SK-N-SH treated with all-trans-retinoic acid at 6 μM for 48 hours (cell line): ENCODE data around the gene HS3ST5.

Experiments used
- ATAC-seq: fragments of 200-7000 bp; cut with Tn5 transposase; 3 replicates; pipeline ENCODE4 v1.9.1; 2020; ENCODE audit warnings: mild to moderate bottlenecking, moderate library complexity
- ARNTL ChIP-seq: fragments of 450-650 bp; formaldehyde crosslinking; IDR thresholded peaks from 2 replicates; pipeline ENCODE4 v1.5.0; 2020; ENCODE audit warnings: low read depth, mild to moderate bottlenecking, moderate library complexity, borderline replicate concordance
- BACH2 ChIP-seq: fragments of 250-450 bp; sonication (Bioruptor Pico); IDR thresholded peaks from 2 replicates; pipeline ENCODE4 v1.9.0; 2021; ENCODE audit warnings: mild to moderate bottlenecking, borderline replicate concordance
- CSDC2 ChIP-seq: fragments of 250-450 bp; sonication (Bioruptor Pico); IDR thresholded peaks from 2 replicates; pipeline ENCODE4 v1.5.0; 2020; ENCODE audit warnings: mild to moderate bottlenecking, moderate library complexity
- ESRRG ChIP-seq: fragments of 250-450 bp; sonication (Bioruptor Pico); IDR thresholded peaks from 2 replicates; pipeline ENCODE4 v1.6.1; 2021; ENCODE audit warnings: mild to moderate bottlenecking
- GLIS3 ChIP-seq: fragments of 250-450 bp; sonication (Bioruptor Pico); IDR thresholded peaks from 2 replicates; pipeline ENCODE4 v1.5.0; 2020; ENCODE audit warnings: mild to moderate bottlenecking, moderate library complexity
- ISL1 ChIP-seq: fragments of 250-450 bp; sonication (Bioruptor Pico); IDR thresholded peaks from 2 replicates; pipeline ENCODE4 v2.1.2; 2022; ENCODE audit warnings: mild to moderate bottlenecking, moderate library complexity
- OSR1 ChIP-seq: fragments of 250-450 bp; sonication (Bioruptor Pico); IDR thresholded peaks from 2 replicates; pipeline ENCODE4 v1.8.0; 2022; ENCODE audit warnings: moderate library complexity, mild to moderate bottlenecking, inconsistent platforms
- PPARA ChIP-seq: fragments of 250-450 bp; sonication (Bioruptor Pico); IDR thresholded peaks from 2 replicates; pipeline ENCODE4 v1.5.0; 2020; ENCODE audit warnings: mild to moderate bottlenecking, borderline replicate concordance
- RARB ChIP-seq: fragments of 250-450 bp; sonication (Bioruptor Pico); IDR thresholded peaks from 2 replicates; pipeline ENCODE4 v1.8.0; 2021; ENCODE audit warnings: mild to moderate bottlenecking, moderate library complexity
- SNAI2 ChIP-seq: fragments of 250-450 bp; sonication (Bioruptor Pico); IDR thresholded peaks from 2 replicates; pipeline ENCODE4 v1.5.0; 2020; ENCODE audit warnings: mild to moderate bottlenecking, moderate library complexity
- TCF4 ChIP-seq: fragments of 250-450 bp; sonication (Bioruptor Pico); IDR thresholded peaks from 2 replicates; pipeline ENCODE4 v1.8.0; 2021; ENCODE audit warnings: mild to moderate bottlenecking, moderate library complexity, borderline replicate concordance
- TOX ChIP-seq: fragments of 250-450 bp; sonication (Bioruptor Pico); IDR thresholded peaks from 2 replicates; pipeline ENCODE4 v1.8.0; 2021; ENCODE audit warnings: mild to moderate bottlenecking, moderate library complexity, borderline replicate concordance
- ZC3H10 ChIP-seq: fragments of 250-450 bp; sonication (Bioruptor Pico); IDR thresholded peaks from 2 replicates; pipeline ENCODE4 v1.5.1; 2021; ENCODE audit warnings: mild to moderate bottlenecking, moderate library complexity
- ZFP3 ChIP-seq: fragments of 250-450 bp; sonication (Bioruptor Pico); IDR thresholded peaks from 2 replicates; pipeline ENCODE4 v1.5.0; 2020; ENCODE audit warnings: mild to moderate bottlenecking, moderate library complexity
- ZFP30 ChIP-seq: fragments of 450-650 bp; formaldehyde crosslinking; IDR thresholded peaks from 2 replicates; pipeline ENCODE4 v1.5.0; 2022; ENCODE audit warnings: mild to moderate bottlenecking, moderate library complexity
- ZNF70 ChIP-seq: fragments of 450-650 bp; formaldehyde crosslinking; IDR thresholded peaks from 2 replicates; pipeline ENCODE4 v1.5.0; 2020; ENCODE audit warnings: mild to moderate bottlenecking, moderate library complexity
- ZNF8 ChIP-seq: fragments of 450-650 bp; formaldehyde crosslinking; IDR thresholded peaks from 2 replicates; pipeline ENCODE4 v1.5.0; 2020; ENCODE audit warnings: mild to moderate bottlenecking, moderate library complexity
- TF ChIP-seq, protein P1 (sequence below): fragments of 250-450 bp; sonication (Bioruptor Pico); IDR thresholded peaks from 2 replicates; pipeline ENCODE4 v1.5.1; 2020; ENCODE audit warnings: low read depth, mild to moderate bottlenecking, moderate library complexity
- TF ChIP-seq, protein P2 (sequence below): fragments of 250-450 bp; sonication (Bioruptor Pico); IDR thresholded peaks from 2 replicates; pipeline ENCODE4 v1.8.0; 2021; ENCODE audit warnings: low read depth, mild to moderate bottlenecking, moderate library complexity, borderline replicate concordance
- TF ChIP-seq, protein P3 (sequence below): fragments of 250-450 bp; sonication (Bioruptor Pico); IDR thresholded peaks from 2 replicates; pipeline ENCODE4 v1.5.1; 2021; ENCODE audit warnings: mild to moderate bottlenecking, moderate library complexity
- TF ChIP-seq, protein P4 (sequence below): fragments of 250-450 bp; sonication (Bioruptor Pico); IDR thresholded peaks from 2 replicates; pipeline ENCODE4 v1.8.0; 2020; ENCODE audit warnings: mild to moderate bottlenecking, moderate library complexity, borderline replicate concordance
- TF ChIP-seq, protein P5 (sequence below): fragments of 250-450 bp; sonication (Bioruptor Pico); IDR thresholded peaks from 2 replicates; pipeline ENCODE4 v1.5.0; 2020; ENCODE audit warnings: mild to moderate bottlenecking, moderate library complexity

The HS3ST5 gene

DNA sequence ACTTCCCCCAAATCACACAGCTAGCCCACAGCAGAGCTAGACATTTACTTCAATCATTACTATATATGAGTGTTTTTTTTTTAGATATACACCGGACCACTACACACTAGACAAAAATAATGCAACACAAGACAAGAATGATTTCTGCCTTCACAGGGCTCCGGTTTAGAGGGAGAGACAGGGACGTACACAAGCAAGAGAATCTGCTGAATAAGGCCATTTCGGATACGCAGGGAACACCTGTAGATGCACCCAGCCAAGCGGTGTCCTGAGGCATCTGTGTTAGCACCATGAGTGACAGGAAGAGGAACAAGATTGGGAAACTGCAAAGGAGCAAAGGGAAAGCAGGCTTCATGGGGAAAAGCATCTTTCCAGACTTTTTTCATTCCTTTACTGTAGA is 45.7 kb downstream of the HS3ST5 start:
- TF ChIP-seq ARNTL (CRISPR knock-in tag) (no peak), ZFP3 (CRISPR knock-in tag) (no peak), ZC3H10 (no peak), ZNF8 (CRISPR knock-in tag) (no peak), BACH2 (CRISPR knock-in tag) (no peak), TOX (CRISPR knock-in tag) (no peak), TCF4 (CRISPR knock-in tag) (no peak), SNAI2 (CRISPR knock-in tag) (no peak)
- TF ChIP-seq, protein P1, sequence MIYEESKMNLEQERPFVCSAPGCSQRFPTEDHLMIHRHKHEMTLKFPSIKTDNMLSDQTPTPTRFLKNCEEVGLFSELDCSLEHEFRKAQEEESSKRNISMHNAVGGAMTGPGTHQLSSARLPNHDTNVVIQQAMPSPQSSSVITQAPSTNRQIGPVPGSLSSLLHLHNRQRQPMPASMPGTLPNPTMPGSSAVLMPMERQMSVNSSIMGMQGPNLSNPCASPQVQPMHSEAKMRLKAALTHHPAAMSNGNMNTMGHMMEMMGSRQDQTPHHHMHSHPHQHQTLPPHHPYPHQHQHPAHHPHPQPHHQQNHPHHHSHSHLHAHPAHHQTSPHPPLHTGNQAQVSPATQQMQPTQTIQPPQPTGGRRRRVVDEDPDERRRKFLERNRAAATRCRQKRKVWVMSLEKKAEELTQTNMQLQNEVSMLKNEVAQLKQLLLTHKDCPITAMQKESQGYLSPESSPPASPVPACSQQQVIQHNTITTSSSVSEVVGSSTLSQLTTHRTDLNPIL (CRISPR knock-in tag) = no peak
- TF ChIP-seq, all 23 proteins: peak for 0
- ATAC-seq = no peak

DNA sequence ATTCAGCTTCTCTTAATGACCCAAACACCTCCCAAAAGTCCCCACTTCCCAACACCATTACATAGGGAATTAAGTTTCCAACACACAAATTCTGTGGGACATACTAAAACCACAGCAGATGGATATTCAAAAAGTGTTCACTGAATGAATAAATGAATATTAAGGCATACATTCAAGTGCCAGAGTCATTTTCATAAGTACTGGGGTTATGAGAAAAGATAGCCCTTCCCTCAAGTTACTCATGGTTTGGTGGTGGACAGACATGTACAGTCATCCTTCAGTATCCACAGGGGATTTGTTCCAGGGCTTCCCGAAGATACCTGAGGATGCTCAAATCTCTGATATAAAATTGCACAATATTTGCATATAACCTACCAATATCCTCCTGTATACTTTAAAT is 50.4 kb downstream of the HS3ST5 start:
- TF ChIP-seq PPARA (no peak), RARB (CRISPR knock-in tag) (no peak), OSR1 (CRISPR knock-in tag) (no peak), TOX (CRISPR knock-in tag) (no peak), ZFP3 (CRISPR knock-in tag) (no peak), ESRRG (CRISPR knock-in tag) (no peak), CSDC2 (no peak), TCF4 (CRISPR knock-in tag) (no peak)
- ATAC-seq = no peak

DNA sequence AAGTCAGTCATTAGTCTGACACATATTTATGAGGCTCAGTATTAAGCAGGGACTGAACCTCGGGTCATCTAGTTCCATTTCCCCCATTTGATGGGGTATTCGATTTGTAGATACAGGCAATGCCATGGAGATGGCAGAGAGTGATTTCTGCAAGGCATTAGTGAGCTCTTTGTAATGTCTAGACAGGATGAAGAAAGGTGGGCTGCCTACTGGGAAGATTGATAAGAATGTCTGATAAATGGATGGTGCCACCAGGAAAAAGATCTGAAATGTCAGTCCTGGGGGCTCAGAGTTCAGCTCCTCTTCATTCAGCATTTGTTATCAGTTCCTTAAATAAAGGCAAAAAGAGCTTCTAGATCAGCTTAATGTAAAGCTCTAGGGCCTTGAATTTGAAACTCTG is 51.4 kb downstream of the HS3ST5 start:
- no peak for TF ChIP-seq BACH2 (CRISPR knock-in tag)
- no peak for TF ChIP-seq ZFP3 (CRISPR knock-in tag)
- no peak for TF ChIP-seq ZFP30 (CRISPR knock-in tag)
- TF ChIP-seq, protein P2, sequence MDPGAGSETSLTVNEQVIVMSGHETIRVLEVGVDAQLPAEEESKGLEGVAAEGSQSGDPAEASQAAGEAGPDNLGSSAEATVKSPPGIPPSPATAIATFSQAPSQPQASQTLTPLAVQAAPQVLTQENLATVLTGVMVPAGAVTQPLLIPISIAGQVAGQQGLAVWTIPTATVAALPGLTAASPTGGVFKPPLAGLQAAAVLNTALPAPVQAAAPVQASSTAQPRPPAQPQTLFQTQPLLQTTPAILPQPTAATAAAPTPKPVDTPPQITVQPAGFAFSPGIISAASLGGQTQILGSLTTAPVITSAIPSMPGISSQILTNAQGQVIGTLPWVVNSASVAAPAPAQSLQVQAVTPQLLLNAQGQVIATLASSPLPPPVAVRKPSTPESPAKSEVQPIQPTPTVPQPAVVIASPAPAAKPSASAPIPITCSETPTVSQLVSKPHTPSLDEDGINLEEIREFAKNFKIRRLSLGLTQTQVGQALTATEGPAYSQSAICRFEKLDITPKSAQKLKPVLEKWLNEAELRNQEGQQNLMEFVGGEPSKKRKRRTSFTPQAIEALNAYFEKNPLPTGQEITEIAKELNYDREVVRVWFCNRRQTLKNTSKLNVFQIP = no peak
- TF ChIP-seq PPARA = no peak
- TF ChIP-seq ZNF8 (CRISPR knock-in tag) = no peak
- TF ChIP-seq ZC3H10 = no peak
- TF ChIP-seq, protein P1 (CRISPR knock-in tag) = no peak
- no peak for TF ChIP-seq ESRRG (CRISPR knock-in tag)
- no peak for TF ChIP-seq TOX (CRISPR knock-in tag)
- TF ChIP-seq GLIS3 (CRISPR knock-in tag) = no peak
- TF ChIP-seq CSDC2 = no peak
- TF ChIP-seq, all 23 proteins: peak for 0
- no peak for ATAC-seq

DNA sequence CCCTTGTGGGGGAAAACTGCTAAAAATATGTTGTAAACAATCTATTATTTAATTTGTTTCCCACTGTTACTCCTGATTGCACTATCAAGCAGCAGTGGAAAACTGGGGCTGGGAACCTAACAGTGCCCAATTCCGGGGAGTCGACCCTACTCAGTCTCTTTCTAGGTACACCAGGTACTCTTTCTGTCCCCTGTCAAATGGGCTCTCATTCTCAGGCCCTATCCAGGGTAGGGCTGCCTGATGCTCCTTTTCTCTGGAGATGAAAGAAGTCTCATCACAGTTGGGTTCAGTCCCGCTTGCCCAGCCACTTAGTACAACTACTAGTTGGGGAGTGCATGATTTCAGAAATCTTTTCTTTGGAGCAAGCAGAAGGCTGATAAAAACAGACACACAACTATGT is 52.0 kb downstream of the HS3ST5 start:
- no peak for TF ChIP-seq ZNF70 (CRISPR knock-in tag)
- TF ChIP-seq, protein P3, sequence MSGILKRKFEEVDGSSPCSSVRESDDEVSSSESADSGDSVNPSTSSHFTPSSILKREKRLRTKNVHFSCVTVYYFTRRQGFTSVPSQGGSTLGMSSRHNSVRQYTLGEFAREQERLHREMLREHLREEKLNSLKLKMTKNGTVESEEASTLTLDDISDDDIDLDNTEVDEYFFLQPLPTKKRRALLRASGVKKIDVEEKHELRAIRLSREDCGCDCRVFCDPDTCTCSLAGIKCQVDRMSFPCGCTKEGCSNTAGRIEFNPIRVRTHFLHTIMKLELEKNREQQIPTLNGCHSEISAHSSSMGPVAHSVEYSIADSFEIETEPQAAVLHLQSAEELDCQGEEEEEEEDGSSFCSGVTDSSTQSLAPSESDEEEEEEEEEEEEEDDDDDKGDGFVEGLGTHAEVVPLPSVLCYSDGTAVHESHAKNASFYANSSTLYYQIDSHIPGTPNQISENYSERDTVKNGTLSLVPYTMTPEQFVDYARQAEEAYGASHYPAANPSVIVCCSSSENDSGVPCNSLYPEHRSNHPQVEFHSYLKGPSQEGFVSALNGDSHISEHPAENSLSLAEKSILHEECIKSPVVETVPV (CRISPR knock-in tag) = no peak
- no peak for TF ChIP-seq PPARA
- no peak for TF ChIP-seq SNAI2 (CRISPR knock-in tag)
- no peak for TF ChIP-seq TOX (CRISPR knock-in tag)
- no peak for TF ChIP-seq ISL1 (CRISPR knock-in tag)
- TF ChIP-seq BACH2 (CRISPR knock-in tag) = no peak
- TF ChIP-seq, protein P2 = no peak
- TF ChIP-seq, protein P4, sequence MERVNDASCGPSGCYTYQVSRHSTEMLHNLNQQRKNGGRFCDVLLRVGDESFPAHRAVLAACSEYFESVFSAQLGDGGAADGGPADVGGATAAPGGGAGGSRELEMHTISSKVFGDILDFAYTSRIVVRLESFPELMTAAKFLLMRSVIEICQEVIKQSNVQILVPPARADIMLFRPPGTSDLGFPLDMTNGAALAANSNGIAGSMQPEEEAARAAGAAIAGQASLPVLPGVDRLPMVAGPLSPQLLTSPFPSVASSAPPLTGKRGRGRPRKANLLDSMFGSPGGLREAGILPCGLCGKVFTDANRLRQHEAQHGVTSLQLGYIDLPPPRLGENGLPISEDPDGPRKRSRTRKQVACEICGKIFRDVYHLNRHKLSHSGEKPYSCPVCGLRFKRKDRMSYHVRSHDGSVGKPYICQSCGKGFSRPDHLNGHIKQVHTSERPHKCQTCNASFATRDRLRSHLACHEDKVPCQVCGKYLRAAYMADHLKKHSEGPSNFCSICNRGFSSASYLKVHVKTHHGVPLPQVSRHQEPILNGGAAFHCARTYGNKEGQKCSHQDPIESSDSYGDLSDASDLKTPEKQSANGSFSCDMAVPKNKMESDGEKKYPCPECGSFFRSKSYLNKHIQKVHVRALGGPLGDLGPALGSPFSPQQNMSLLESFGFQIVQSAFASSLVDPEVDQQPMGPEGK = no peak
- TF ChIP-seq CSDC2 = no peak
- no peak for TF ChIP-seq TCF4 (CRISPR knock-in tag)
- TF ChIP-seq, protein P5, sequence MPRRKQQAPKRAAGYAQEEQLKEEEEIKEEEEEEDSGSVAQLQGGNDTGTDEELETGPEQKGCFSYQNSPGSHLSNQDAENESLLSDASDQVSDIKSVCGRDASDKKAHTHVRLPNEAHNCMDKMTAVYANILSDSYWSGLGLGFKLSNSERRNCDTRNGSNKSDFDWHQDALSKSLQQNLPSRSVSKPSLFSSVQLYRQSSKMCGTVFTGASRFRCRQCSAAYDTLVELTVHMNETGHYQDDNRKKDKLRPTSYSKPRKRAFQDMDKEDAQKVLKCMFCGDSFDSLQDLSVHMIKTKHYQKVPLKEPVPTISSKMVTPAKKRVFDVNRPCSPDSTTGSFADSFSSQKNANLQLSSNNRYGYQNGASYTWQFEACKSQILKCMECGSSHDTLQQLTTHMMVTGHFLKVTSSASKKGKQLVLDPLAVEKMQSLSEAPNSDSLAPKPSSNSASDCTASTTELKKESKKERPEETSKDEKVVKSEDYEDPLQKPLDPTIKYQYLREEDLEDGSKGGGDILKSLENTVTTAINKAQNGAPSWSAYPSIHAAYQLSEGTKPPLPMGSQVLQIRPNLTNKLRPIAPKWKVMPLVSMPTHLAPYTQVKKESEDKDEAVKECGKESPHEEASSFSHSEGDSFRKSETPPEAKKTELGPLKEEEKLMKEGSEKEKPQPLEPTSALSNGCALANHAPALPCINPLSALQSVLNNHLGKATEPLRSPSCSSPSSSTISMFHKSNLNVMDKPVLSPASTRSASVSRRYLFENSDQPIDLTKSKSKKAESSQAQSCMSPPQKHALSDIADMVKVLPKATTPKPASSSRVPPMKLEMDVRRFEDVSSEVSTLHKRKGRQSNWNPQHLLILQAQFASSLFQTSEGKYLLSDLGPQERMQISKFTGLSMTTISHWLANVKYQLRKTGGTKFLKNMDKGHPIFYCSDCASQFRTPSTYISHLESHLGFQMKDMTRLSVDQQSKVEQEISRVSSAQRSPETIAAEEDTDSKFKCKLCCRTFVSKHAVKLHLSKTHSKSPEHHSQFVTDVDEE (CRISPR knock-in tag) = no peak
- TF ChIP-seq ZFP30 (CRISPR knock-in tag) = no peak
- TF ChIP-seq OSR1 (CRISPR knock-in tag) = no peak
- no peak for ATAC-seq
